Brain pericyte (primary cell): ENCODE data around the gene RPS27A.
"Not testable (repeated sequence)": the region's sequence is repeated elsewhere in the genome, so short reads cannot be mapped to it uniquely, and the experiment has no call there.

ENCODE experiments used
- DNase-seq: peaks from one replicate; pipeline ENCODE4 v3.0.0-alpha.2; 2012; ENCODE audit warnings: low read depth, low spot score

Gene RPS27A

GRCh38 chr2:55232084-55232862 is at the start of gene RPS27A, which contains the start of gene CLHC1:
RPS27A (plus strand) TSS chr2:55232688; CDS start chr2:55232825, 137 bp downstream.
CLHC1 (minus strand) TSS chr2:55232293; CDS start chr2:55222411, 9,882 bp downstream.
- DNase-seq = peak; percentile 85

DNA sequence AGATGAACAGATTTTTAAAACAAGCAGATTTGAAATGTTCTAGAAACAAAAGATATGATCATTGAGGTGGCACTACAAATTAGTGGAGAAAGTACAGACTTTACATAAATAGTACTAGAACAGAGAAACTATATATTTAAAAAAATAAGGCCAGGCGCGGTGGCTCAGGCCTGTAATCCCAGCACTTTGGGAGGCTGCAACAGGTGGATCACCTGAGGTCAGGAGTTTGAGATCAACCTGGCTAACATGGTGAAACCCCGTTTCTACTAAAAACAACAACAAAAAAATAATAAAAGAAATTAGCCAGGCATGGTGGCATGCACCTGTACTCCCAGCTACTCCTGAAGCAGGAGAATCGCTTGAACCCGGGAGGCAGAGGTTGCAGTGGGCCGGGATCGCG is 45.7 kb upstream of the RPS27A start:
- DNase-seq = not testable (repeated sequence)

DNA sequence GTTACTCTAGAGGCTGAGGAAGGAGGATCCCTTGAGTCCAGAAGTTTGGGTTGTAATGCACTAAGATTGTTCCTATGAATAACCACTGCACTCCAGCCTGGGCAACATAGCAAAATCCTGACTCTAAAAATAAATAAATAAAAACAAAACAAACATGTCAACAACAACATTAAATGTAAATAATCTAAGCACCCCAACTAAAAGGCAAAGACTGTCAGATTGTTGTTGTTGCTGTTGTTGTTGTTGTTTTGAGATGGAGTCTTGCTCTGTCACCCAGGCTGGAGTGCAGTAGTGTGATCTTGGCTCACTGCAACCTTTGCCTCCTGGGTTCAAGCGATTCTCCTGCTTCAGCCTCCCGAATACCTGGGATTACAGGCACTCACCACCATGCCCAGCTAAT is 40.6 kb upstream of the RPS27A start:
- DNase-seq = not testable (repeated sequence)

GRCh38 chr2:55196526-55196925 is 36.0 kb upstream of the RPS27A start:
- DNase-seq = no peak

DNA sequence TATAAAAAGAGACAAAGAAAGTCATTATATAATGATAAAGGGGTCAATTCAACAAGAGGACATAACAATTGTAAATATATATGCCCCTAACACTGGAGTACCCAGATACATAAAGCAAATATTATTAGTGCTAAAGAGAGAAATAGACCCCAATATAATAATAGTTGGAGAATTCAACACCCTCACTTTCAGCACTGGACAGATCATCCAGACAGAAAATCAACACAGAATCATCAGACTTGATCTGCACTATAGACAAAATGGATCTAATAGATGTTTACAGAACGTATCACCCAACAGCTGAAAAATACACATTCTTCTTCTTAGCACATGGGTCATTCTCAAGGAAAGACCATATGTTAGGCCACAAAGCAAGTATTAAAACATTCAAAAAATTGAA is 32.1 kb upstream of the RPS27A start:
- DNase-seq = no peak

DNA sequence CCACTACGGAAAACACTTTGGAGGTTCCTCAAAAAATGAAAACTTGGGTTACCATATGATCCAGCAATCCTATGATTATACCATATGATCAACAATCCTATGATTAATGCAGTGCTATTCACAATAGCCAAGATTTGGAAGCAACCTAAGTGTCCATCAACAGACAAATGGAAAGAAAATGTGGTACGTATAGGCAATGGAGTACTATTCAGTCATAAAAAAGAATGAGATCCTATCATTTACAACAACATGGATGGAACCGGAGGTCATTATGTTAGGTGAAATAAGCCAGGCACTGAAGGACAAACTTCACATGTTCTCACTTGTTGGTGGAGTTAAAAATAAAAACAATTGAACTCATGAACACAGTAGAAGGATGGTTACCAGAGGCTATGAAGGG is 28.0 kb upstream of the RPS27A start:
- DNase-seq = no peak

DNA sequence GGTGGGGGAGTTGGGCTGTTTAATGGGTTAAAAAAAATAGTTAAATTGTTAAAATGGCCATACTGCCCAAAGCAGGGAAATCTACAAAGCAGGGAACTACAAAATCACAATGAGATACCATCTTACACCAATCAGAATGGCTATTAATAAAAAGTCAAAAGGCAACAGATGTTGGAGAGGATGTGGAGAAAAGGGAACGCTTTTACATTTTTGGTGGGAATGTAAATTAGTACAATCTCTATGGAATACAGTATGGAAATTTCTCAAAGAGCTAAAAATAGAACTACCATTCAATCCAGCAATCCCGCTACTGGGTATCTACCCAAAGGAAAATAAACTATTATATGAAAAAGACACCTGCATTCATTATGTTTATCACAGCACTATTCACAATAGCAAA is 27.5 kb upstream of the RPS27A start:
- no peak for DNase-seq

- DNase-seq = no peak
These were observed 18.7 kb upstream of the RPS27A start for GRCh38 chr2:55213822-55214221.

- no peak for DNase-seq
These were observed 8.3 kb upstream of the RPS27A start for GRCh38 chr2:55223958-55224760.

GRCh38 chr2:55224761-55225261 is 7.7 kb upstream of the RPS27A start:
- DNase-seq = no peak

GRCh38 chr2:55225481-55226020 is 6.9 kb upstream of the RPS27A start:
- no peak for DNase-seq

DNA sequence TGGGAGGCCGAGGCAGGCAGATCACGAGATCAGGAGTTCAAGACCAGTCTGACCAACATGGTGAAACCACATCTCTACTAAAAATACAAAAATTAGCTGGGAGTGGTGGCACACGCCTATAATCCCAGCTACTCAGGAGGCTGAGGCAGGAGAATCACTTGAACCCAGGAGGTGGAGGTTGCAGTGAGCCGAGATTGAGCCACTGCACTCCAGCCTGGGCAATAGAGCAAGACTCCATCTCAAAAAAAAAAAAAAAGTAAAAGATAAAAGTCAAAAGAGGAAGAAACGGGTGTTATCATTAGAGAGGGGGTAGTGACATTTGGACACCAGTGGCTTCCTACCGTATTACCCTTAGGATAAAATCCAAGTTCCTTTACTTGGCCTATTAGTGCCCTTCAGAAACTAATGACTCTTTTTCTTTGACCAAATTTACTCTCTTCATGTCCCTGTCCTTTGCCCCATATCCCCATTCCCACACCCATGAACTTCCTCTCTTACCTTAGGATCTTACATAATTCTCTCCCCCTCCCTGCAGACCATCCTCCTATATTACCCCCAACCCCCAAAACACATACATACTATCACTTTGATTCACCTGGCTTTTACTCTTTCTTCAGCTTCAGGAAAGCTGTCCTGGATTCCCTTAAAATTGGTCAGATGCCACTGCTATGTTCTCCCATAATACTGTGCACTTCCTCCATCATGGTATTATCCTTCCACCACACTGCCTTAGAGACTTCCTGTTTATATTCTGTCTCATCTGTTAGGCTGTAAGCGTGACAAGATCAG is 4.9 kb upstream of the RPS27A start:
- not testable (repeated sequence) for DNase-seq

DNA sequence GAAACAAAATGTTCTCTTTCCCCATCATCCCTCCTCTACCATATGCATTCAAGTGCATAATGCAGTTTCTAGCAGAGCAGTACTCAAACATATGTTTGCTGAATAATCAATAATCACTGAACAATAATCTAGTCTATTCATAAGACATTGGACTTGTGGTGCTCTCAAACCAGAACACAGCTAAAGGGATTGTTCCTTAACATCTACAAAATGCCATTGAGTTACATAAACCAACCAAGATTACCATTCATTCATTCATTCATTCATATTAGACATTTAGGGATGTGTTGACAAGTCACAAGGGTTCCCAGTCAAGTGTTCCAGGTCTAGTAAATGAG is 4.3 kb upstream of the RPS27A start:
- DNase-seq = no peak

- DNase-seq = no peak
These were observed 3.3 kb upstream of the RPS27A start for GRCh38 chr2:55229221-55229620.

- DNase-seq = no peak
These were observed 1.9 kb upstream of the RPS27A start for GRCh38 chr2:55230551-55230950.

GRCh38 chr2:55231546-55232083 is 873 bp upstream of the RPS27A start:
- DNase-seq = no peak

DNA sequence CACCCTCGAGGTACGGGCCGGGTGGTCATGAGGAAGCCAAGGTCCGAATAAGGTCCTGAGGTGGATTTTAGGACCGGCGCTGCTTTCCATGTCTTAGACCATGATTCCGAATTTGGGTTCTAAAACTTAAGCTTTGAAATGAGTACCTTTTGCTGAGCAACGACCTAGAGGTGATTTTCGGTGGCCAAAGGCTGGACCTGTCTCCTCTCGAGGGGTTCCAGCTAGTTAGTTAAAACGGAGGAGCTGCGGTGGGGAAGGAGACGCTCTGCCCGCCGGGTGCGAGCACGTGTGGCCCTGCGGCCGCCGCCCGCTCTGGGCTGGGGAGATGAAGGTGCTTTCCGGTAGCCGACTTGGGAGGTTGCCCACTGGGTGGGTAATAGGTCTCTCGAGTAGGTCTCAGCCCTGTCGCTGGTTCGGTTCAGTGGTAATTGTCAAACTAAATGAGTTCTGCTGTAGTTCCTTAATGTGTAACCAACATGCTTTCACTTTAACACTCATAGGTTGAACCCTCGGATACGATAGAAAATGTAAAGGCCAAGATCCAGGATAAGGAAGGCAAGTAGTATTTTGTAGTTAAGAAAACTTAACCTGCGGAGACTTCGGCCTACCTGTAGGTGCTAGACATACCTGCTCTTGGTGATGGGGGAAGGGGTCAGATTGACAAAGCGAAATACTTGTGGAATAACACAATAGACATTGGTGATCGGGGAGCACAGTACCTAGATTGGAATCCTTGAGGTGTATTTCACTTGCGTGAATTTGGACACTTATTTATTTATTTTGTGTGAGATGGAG is 572 bp downstream of the RPS27A start:
- no peak for DNase-seq

DNA sequence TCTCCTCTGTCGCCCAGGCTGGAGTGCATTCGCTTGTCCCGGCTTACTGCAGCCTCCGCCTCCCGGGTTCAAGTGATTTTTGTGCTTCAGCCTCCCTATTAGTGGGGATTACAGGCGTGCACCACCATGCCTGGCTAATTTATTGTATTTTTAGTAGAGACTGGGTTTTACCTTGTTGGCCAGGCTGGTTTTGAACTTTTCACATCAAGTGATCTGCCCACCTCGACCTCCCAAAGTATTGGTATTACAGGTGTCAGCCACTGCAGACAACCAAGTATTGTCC is 1.1 kb downstream of the RPS27A start:
- DNase-seq = no peak

GRCh38 chr2:55235724-55236538 is 3.4 kb downstream of the RPS27A start:
- DNase-seq = no peak

GRCh38 chr2:55236992-55237543 is 4.6 kb downstream of the RPS27A start:
- no peak for DNase-seq
